Kidney (tissue), 14 donors: ENCODE data around the gene UXT. TPM values are rescaled to one million over a fixed set of nuclear protein-coding genes. Genes with fewer than 3 reads are reported as not detected.

ENCODE experiments used
- DNase-seq, 5 donors: peaks; one replicate each; pipeline ENCODE4 v3.0.0-alpha.2; 2013 to 2020
- FAIRE-seq: peaks from 2 replicates; lab custom pipeline; 2012; peaks lifted over from hg19 to GRCh38; lab: Jason Lieb, UNC
- H3K27ac ChIP-seq, 2 donors: one replicate each; pipeline ENCODE4 v1.7.0; 2013; ENCODE audit warnings: low read depth in 2 of 2, low read length in 2 of 2, inconsistent platforms in 1 of 2
- H3K27me3 ChIP-seq: one replicate; pipeline ENCODE4 v1.7.1; 2013; ENCODE audit warnings: low read length, inconsistent platforms; ENCODE audit not compliant: control insufficient read depth, insufficient read depth
- H3K36me3 ChIP-seq, 3 donors: one replicate each; pipeline versions ENCODE4 v1.7.0 to v1.7.1; 2013; ENCODE audit warnings: low read length in 3 of 3, control low read depth in 1 of 3, inconsistent platforms in 1 of 3; ENCODE audit not compliant: insufficient read depth in 3 of 3, control insufficient read depth in 2 of 3
- H3K4me1 ChIP-seq, 3 donors: one replicate each; pipeline versions ENCODE4 v1.7.0 to v1.7.1; 2013; ENCODE audit warnings: low read length in 3 of 3, inconsistent platforms in 1 of 3, low read depth in 1 of 3; ENCODE audit not compliant: control insufficient read depth in 2 of 3, insufficient read depth in 2 of 3
- H3K4me3 ChIP-seq, 3 donors: one replicate each; pipeline versions ENCODE4 v1.7.0 to v1.8.1; 2013; ENCODE audit warnings: low read length in 3 of 3, control low read depth in 1 of 3, inconsistent platforms in 1 of 3
- H3K9ac ChIP-seq, 3 donors: one replicate each; pipeline versions ENCODE4 v1.7.0 to v1.7.1; 2013; ENCODE audit warnings: low read length in 3 of 3, control low read depth in 1 of 3, inconsistent platforms in 1 of 3
- H3K9me3 ChIP-seq, 3 donors: one replicate each; pipeline versions ENCODE4 v1.7.0 to v1.7.1; 2013; ENCODE audit warnings: low read length in 3 of 3, control low read depth in 1 of 3, inconsistent platforms in 1 of 3; ENCODE audit not compliant: control insufficient read depth in 2 of 3, insufficient read depth in 1 of 3
- CTCF ChIP-seq: IDR thresholded peaks from 3 replicates; pipeline ENCODE4 v1.5.1; 2012; ENCODE audit warnings: mild to moderate bottlenecking, moderate library complexity, borderline replicate concordance; ENCODE audit not compliant: insufficient read depth; ENCODE audit errors: extremely low read depth
- intact Hi-C: fragments of 100-400 bp; cut with DNase I; formaldehyde crosslinking; loops from one replicate; pipeline ENCODE4 v1.11.1; 2022
- polyA plus RNA-seq: library from polyadenylated mRNA; stranded (reverse); fragments of 350-450 nt; fragmentation: Illumina TruSeq; extraction: RNeasy Lipid Tissue Mini Kit (QIAGEN cat#74804); gene quantifications from one replicate; pipeline ENCODE4 v1.2.3, GENCODE V29; 2014; ENCODE audit warnings: low read depth, low replicate concordance; ENCODE audit not compliant: insufficient read depth
- total RNA-seq: library from RNA; stranded (reverse); fragmentation: NEBNext Ultra II Directional; extraction: Animal tissue kit (Norgen Biotek cat#: 25700); gene quantifications from one replicate; pipeline ENCODE4 v1.2.1, GENCODE V29; 2021
- donor health status: control.
- donor health status: control.
- donor health status: control.
- donor health status: control.
- donor health status: control.
- donor health status: DM: yes; HTN: yes; CAD: no.
- donor health status: Normal renal cell carcinoma (clear cell type).

The UXT gene
- total and polyA plus RNA-seq, 2 donors from 2014 or later: 88.0 to 210 TPM

DNA sequence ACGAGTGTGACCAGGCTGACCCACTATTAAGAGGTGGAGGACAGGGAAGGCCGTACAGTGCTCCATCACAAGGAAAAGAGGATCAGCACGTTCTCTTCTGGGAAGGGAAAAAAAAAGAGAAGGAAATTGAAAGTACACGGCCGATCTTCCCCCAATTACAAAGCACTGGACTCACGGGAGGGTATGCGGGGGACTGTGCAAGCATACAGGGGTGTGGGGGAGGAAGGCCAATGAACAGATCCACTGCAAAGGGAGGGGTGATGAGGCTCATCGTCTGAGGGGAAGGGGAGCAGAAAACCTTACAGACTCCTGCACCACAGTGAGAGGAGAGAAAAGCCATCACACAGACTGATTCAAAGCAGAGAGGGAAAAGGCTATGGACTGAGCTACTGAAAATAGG is 9.7 kb downstream of the UXT start:
- Histone ChIP-seq H3K4me1 (peaks cover 0 to 11% (median 4%) of the 10 kb centered on the region in 3 donors), H3K4me3 (peak overlapping the region; percentile 68 to 84 (median 77)), H3K9me3 (no peaks in the 10 kb centered on the region), H3K36me3 (no peaks in the 10 kb centered on the region), H3K27me3 (no peaks in the 10 kb centered on the region), H3K27ac (no peak overlapping the region), H3K9ac (peak overlapping the region; percentile 24 to 61 (median 27))
- DNase-seq: peak in 1 of 5 donors; percentile 18
- intact Hi-C loops: no loop called here
- TF ChIP-seq CTCF: no peak
- FAIRE-seq: no peak

DNA sequence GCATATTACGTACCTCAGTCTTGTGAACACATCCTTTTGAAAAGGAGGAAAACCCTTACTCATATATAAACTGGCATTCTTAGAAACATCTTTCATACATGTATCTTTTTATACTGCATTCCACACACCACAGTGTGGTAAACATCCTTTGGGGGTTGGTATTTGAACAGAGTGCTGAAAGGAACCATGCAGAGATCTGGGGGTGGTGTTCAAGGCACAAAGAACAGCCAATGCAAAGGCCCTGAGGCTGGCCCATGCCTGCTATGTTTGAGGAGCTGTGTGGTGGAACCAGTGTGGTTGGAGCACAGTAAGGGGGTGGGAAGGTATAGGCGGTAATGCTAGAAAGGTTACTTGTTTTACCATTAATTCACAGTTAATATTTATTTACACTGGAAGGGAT is 10.6 kb downstream of the UXT start:
- Histone ChIP-seq H3K36me3 (no peaks in the 10 kb centered on the region), H3K4me1 (peaks cover 0 to 11% (median 4%) of the 10 kb centered on the region in 3 donors), H3K9ac (no peak overlapping the region), H3K27me3 (no peaks in the 10 kb centered on the region), H3K27ac (no peak overlapping the region), H3K9me3 (no peaks in the 10 kb centered on the region), H3K4me3 (no peak overlapping the region)
- no peak for FAIRE-seq
- TF ChIP-seq CTCF: no peak
- DNase-seq: no peak
- intact Hi-C loops: no loop called here

- no peaks in the 10 kb centered on the region for H3K36me3 ChIP-seq
- H3K27me3 ChIP-seq: no peaks in the 10 kb centered on the region
- no peak for TF ChIP-seq CTCF
- intact Hi-C loops: no loop called here
- FAIRE-seq (no peak), DNase-seq (no peak)
- no peak overlapping the region for H3K9ac ChIP-seq
- no peak overlapping the region for H3K4me3 ChIP-seq
- H3K4me1 ChIP-seq: peaks cover 0 to 11% (median 4%) of the 10 kb centered on the region in 3 donors
- H3K27ac ChIP-seq: no peak overlapping the region
- H3K9me3 ChIP-seq: no peaks in the 10 kb centered on the region
These were observed 12.3 kb downstream of the UXT start for GRCh38 chrX:47646636-47647035.

GRCh38 chrX:47645530-47645929 is 13.4 kb downstream of the UXT start:
- intact Hi-C loops: no loop called here
- no peak for TF ChIP-seq CTCF
- no peaks in the 10 kb centered on the region for H3K9me3 ChIP-seq
- peak overlapping the region in 1 of 2 donors; percentile 1 for H3K27ac ChIP-seq
- no peak overlapping the region for H3K4me3 ChIP-seq
- H3K4me1 ChIP-seq: peaks cover 0 to 6% (median 0%) of the 10 kb centered on the region in 3 donors
- FAIRE-seq (no peak), DNase-seq (peak in 1 of 5 donors; percentile 14)
- H3K36me3 ChIP-seq: peaks cover 0 to 5% (median 2%) of the 10 kb centered on the region in 3 donors
- H3K9ac ChIP-seq: no peak overlapping the region
- no peaks in the 10 kb centered on the region for H3K27me3 ChIP-seq
